GM19099 (cell line): ENCODE measurements around the gene COL21A1.

Experiments
- POLR2A ChIP-seq: IDR thresholded peaks from 3 replicates; pipeline ENCODE4 v1.6.1; 2011; ENCODE audit warnings: low read depth; ENCODE audit not compliant: insufficient read length; ENCODE audit errors: extremely low read depth

COL21A1 gene

DNA sequence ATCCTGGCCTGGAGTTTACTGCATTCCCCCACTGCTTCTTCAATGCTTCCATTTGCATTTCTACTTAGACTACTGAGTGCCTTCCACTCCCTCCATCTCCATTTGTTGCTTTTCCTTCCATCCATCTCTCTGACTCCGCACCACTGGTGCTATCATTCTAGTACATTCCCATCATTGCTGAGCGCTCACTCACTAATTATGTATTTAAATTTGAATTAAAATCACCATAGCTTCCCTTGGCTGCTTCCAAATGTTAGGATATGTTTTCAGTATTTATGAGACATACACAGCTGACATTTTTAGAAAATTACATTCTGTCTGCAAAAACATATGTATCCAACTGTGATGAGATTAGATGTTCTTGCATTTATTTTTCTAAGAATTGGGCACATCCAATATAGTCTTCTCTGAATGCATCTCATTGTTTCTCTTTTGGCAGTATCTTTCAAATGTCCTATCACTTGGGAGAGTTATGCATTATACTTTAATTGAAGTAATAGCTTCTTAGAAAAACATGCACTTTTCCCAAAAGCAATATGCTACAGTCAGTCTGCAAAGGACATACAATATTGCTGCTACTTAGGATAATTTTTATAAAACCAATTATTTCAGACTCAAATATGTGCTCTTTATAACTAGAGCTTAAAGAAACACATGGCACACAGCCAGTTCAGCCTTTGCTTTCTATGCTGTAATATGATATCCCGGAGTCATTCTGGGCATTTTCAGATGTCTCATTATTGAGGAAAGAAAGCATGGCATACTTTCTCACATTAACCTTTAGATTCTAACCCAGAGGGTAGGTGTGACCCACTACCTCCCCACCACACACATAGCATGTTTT lies 12.1 kb upstream of the COL21A1 start:
- no peak for TF ChIP-seq POLR2A

DNA sequence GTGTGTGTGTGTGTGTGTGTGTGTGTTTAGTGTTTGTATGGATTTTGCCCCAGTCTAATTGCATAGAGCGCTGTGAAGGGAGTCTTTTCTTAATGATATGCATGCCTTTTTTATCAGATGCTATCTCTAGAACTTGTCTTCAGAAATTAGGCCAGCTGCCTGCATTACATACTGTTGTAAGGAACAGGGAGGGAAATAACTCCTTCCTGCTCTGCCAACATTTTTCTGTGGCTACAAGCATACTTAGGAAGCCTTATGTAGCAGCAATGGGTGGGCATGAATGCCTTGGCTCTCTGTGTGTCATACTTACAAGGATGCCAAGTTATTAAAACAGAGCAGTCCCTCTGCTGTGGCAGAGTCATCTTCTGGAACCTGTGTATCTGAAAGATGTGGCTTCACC lies 8.0 kb upstream of the COL21A1 start:
- no peak for TF ChIP-seq POLR2A

DNA sequence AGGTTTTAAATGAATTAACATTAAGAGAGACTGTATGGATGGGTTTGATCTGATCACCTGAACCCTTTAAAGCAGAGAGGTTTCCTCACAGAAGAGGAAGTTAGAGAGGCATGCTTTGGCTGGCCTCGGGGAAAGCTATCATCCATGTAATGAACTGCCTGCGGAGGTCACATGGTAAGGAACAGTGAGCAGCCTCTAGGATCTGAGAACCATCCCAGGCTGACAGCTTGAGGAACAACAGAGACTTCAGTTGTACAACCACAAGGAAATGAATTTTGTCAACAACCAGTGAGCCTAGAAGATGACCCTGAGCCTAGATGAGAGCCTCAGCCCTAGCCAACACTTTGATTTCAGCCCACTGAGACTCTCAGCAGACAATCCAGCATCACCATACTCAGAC lies 2.9 kb upstream of the COL21A1 start:
- TF ChIP-seq POLR2A, result no peak

DNA sequence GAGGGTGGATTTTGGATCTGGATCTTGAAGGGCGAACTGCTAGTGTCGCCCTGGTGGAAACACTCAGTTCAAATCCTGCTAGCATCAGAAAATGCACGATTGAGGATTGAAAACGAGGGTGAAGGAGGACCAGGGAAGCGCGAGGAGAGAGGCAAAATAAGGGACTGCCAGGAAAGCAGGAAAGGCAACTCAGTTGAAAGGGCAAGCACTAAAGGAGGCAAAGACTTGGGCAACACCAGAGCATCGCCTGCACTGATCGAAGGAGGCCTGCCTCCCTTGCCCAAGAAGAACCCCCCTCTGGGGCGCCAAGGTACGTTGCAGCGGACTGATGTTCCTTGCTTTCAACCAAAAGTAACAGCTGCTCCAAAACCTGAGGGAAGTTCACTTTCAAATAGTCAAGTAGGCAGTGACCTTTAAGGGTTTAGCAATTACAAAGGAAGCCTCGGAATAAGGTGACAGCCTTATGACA lies 308 bp upstream of the COL21A1 start:
- no peak for TF ChIP-seq POLR2A

DNA sequence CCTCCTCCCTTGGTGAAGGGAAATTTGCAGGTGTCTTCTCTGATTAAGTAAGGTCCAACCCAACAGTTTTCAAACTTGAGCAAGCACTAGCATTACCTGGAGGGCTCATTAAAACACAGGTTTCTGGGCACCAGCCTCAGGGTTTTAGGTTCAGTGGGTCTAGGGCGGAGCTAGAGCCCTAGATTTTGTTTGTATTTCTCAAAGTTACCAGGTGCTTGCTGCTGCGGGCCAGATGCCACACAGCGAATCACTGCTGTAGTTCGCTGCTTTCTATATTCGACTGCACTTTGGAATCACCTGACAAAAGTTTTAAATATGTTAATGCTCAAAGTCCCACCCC lies 869 bp downstream of the COL21A1 start:
- no peak for TF ChIP-seq POLR2A

DNA sequence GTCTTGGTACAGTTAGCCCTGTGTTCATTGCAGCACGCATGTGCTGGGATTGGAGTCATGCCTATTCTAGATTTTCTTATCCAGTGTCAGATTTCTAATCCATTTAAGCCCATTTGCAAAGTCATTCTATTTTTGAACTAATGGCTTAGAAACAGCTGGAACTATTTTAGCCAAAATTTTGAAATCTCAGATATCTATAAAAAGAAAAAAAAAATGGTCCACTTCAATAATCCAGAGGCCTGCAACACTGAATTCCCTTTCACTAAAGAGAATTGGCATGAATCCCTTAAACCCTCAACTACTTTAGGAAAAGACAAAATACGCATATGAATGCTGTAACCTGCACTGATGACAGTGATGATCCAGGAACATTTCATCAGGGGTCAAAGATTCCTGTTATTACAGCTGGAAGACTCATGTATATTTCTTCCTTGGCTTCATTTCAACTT lies 1.5 kb downstream of the COL21A1 start:
- no peak for TF ChIP-seq POLR2A

DNA sequence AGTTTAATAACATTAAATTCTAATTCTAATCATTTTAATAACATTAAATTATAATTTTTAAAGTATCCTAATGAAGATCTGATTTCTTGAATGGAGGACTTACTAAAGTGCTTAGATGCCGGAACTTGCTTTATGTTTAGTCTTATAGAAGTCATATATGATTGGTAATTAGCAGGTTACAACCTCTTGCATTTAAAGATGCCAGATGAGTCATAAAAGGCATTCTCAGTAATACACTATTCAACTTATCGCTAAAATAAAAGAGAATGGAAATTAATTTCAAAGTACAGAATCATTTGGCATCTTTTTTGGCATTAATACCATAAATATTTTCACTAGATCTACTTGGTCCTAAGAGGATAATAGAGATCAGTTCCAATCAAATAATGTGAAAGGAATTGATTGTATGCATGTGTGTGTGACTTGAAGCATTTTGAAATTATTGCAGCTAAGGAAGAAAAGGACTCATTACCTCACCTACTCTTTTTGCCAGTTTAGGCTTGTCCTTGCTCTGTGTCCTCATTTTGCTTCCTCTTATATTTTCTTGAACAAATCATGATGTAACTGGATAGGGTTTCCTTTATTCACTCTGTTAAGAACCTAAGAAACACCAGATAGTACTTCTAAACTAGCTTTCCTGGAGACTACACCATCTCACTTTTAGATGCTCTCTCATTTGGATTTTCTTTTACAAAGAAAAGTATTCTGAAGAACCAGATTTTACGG lies 2.7 kb downstream of the COL21A1 start:
- no peak for TF ChIP-seq POLR2A

DNA sequence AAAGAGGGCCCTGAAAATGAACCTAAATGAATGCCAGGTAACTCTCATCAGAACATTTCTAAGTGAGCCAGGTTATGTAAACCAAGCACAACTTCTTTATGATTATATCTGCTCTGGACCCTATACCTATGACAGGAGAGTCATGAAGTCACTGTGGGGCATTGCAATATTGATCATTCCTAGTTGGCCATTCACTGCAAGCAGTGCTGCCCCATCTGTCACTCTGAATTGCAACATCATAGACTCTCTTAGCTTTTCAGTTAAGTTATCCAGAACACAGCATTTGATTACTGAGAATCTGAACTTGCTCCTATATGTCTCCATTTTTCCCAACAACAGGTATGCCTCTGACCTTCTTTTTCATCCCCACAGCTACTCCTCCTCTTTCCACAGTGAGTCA lies 3.3 kb downstream of the COL21A1 start:
- TF ChIP-seq POLR2A, result no peak

DNA sequence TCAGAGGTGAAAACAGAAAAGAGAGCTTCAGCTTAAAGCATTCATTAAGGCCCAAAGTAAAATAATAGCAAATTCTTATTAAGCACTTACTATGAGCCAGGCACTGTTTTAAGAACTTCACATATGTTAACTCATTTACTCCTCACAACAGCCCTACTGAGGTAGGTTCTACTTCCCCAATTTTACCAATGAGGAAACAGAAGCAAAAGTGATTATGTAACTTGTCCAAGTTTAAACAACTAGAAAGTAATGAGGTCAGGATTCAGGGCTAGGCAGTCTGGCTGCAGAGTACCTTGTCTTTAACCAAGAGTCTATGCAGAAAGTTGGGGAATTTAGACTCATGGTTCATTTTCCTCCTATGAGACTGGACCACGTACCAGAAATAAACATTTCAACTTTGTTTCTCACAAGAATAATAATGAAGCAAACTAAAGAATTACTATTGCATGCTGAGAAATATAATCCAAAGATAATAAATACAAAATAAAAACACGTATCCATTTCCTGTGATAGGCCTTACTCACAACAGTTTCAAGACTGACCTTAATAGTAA lies 3.8 kb downstream of the COL21A1 start:
- TF ChIP-seq POLR2A, result no peak

DNA sequence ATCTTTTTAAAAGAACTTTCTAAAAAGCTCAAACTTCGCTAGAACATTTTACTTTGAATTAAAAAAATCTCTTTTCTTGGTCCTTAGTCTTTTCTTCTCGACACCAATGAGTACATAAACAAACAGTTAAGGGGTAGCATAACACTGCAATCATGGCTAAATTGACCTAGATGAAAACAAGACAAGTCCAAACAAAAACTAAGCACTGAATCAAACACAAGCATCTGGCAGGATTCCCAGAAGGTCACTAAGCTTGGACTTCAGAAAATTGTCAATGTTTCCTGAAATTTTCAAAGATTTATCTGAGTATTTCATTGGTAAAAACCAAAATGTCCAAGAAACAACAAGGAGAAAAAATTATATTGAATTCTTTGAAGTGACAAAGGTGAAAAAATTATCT lies 5.0 kb downstream of the COL21A1 start:
- TF ChIP-seq POLR2A, result no peak

DNA sequence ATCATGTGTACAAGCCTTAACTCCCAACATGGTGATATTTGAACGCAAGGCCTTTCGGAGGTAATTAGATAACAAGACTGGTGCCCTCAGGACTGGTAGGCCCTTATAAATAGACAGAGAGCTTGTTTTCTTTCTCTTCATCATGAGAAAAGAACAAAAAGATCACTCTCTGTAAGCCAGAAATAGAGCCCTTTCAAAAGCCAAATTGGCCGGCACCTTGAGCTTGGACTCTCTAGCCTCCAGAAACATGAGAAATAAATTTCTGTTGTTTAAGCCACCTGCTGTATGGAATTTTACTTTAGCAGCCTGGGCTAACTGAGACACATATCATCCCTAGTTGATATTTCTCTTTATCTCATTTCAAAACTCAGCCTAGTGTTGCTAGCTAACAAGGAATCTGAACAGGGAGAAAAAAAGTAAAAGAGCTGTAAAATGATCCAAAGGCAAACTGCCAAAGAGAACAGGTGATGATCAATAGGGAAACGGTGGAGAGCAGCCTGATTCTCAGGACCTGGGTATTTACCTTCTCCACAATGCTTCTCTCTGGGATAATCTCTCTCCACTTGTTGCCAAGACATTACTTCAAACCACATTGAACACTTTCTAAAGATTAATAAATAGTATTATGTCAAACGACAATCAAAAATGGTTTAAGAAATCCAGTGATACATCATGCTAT lies 6.1 kb downstream of the COL21A1 start:
- TF ChIP-seq POLR2A, result no peak

DNA sequence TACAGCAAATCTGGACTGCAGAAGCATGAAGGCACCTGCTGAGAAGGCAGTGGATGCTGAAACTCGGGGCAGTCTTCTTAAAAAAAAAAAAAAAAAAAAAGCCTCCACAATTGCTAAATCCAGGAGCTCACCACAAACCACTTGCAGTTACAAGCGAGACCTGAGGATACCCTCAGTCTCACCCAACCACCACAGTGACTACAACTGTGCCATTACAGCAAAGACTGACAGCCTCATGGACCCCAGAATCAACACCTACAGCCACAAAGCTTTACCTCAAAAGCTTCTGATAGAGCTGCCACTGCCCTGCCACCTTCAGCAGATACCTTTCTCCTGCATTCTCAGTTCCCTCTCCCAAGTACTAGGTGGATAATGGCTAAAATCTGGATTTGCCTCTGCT lies 9.0 kb downstream of the COL21A1 start:
- TF ChIP-seq POLR2A, result no peak

DNA sequence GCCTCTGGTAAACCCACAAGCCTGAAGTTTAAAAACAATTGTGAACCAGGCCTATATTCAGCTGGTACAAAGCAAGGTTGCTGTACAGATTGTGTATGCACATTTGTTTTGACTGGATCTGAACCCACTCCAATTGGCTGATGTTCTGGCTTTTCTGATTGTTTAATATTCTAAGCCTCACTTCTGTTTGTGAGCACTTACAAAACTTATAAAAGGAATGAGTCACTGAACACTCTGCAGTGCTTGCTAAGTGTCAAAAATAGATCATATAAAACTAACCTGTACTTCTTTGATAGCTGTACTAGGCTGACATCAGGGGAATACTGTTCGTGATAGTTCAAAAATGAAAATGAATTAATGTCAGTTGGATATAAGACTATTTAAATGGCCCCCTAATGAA lies 12.1 kb downstream of the COL21A1 start:
- no peak for TF ChIP-seq POLR2A

DNA sequence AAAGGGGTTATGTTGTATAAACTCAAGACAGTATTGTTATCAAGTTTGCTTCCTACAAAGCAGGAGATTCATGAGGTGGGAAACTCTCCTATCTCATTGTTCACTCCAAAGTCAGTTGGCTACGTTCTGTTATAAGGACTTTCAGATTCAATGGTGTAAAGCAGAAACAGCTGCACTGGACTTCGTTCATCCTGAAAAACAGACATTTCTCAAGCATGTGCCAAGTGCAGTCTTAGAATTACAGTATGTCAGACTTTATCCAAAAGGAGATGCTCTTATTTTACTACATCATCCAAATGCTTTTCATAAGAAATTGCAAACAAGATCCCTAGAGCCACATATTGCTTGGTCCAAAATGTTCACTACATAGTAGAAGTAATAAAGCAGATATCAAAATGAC lies 14.9 kb downstream of the COL21A1 start:
- no peak for TF ChIP-seq POLR2A

DNA sequence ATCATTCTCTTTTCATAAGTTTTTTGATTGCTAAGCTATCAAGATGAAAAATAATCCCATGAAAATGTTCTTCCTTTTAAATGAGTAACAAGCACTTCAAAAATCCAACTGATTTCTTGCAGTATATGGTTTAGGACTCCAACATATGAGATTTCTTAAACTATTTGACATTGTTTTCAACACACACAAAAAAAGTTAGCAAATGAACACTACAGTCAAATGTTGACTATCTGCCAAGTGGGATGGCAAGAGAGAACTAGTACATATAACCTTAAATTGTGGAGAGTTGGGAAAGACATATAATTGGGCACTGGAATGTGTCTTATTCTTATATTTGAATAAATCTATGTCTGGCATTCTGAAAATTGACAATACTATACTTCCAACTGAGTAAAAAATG lies 15.6 kb downstream of the COL21A1 start:
- TF ChIP-seq POLR2A, result no peak
